GM04504 (cell line): ENCODE results near the gene FAM240A.

Source experiments
- DNase-seq: peaks from one replicate; pipeline ENCODE4 v3.0.0-alpha.2; 2012; ENCODE audit warnings: low read depth

Gene FAM240A

GRCh38 chr3:46675426-46675825, 63.1 kb downstream of the FAM240A start:
- DNase-seq, result no peak
